Keratinocyte (primary cell): Measurements from ENCODE around the gene JDP2. TPM values are rescaled to one million over a fixed set of nuclear protein-coding genes. Genes with fewer than 3 reads are reported as not detected.

Experiments used
- DNase-seq: peaks from one replicate; pipeline ENCODE4 v3.0.0-alpha.2; 2011; ENCODE audit warnings: low read depth, missing footprints, low spot score
- FAIRE-seq: peaks from 2 replicates; lab custom pipeline; 2011; peaks lifted over from hg19 to GRCh38; lab: Jason Lieb, UNC
- H2AFZ ChIP-seq: 2 replicates; pipeline ENCODE4 v1.6.0; 2012; ENCODE audit warnings: low read length, control low read depth, inconsistent platforms; ENCODE audit not compliant: control insufficient read depth
- H3K27ac ChIP-seq: 2 replicates; pipeline ENCODE4 v1.5.1; 2011; ENCODE audit warnings: low read length; ENCODE audit not compliant: control insufficient read depth, insufficient read depth
- H3K27me3 ChIP-seq: 3 replicates; pipeline ENCODE4 v1.6.0; 2011; ENCODE audit warnings: low read length; ENCODE audit not compliant: control insufficient read depth, insufficient read depth; ENCODE audit errors: extremely low read depth
- H3K36me3 ChIP-seq, 2 experiments: 2 replicates in 1 of 2; 3 replicates in 1 of 2; pipeline ENCODE4 v1.5.1; 2011; ENCODE audit warnings: low read length in 2 of 2, mild to moderate bottlenecking in 1 of 2; ENCODE audit not compliant: control insufficient read depth in 2 of 2, insufficient read depth in 2 of 2; ENCODE audit errors: extremely low read depth in 1 of 2
- H3K4me1 ChIP-seq: 3 replicates; pipeline ENCODE4 v1.5.1; 2011; ENCODE audit warnings: low read length; ENCODE audit not compliant: control insufficient read depth, insufficient read depth; ENCODE audit errors: extremely low read depth
- H3K4me2 ChIP-seq: 3 replicates; pipeline ENCODE4 v1.6.0; 2011; ENCODE audit warnings: low read depth, low read length; ENCODE audit not compliant: control insufficient read depth, insufficient read depth; ENCODE audit errors: extremely low read depth
- H3K4me3 ChIP-seq, 3 experiments: fragments of 200-600 bp in 1 of 3; sonication (generic) in 1 of 3; 2 replicates in 2 of 3; 3 replicates in 1 of 3; pipeline ENCODE4 v1.5.1; 2011 to 2016; ENCODE audit warnings: low read length in 3 of 3, mild to moderate bottlenecking in 3 of 3, control low read depth in 2 of 3, inconsistent platforms in 1 of 3, low read depth in 1 of 3, mixed read lengths in 1 of 3, mixed run types in 1 of 3, moderate library complexity in 1 of 3; ENCODE audit not compliant: control insufficient read depth in 2 of 3, insufficient read depth in 2 of 3; ENCODE audit errors: extremely low read depth in 1 of 3
- H3K79me2 ChIP-seq: 2 replicates; pipeline ENCODE4 v1.6.0; 2012; ENCODE audit warnings: low read length; ENCODE audit not compliant: control insufficient read depth, insufficient read depth
- H3K9ac ChIP-seq: 3 replicates; pipeline ENCODE4 v1.6.0; 2011; ENCODE audit warnings: low read length; ENCODE audit not compliant: control insufficient read depth, insufficient read depth; ENCODE audit errors: extremely low read depth
- H3K9me1 ChIP-seq: 3 replicates; pipeline ENCODE4 v1.6.0; 2011; ENCODE audit warnings: low read length; ENCODE audit not compliant: control insufficient read depth, insufficient read depth; ENCODE audit errors: extremely low read depth
- H3K9me3 ChIP-seq: 2 replicates; pipeline ENCODE4 v1.5.1; 2012; ENCODE audit warnings: low read depth, low read length; ENCODE audit not compliant: control insufficient read depth
- H4K20me1 ChIP-seq: 3 replicates; pipeline ENCODE4 v1.6.0; 2011; ENCODE audit warnings: low read length; ENCODE audit not compliant: control insufficient read depth, insufficient read depth; ENCODE audit errors: extremely low read depth
- EZH2 ChIP-seq: IDR thresholded peaks from one replicate; pipeline ENCODE4 v1.6.1; 2012; ENCODE audit warnings: inconsistent platforms, mild to moderate bottlenecking, low read length, moderate library complexity
- dilution Hi-C: fragments of 300-500 bp; cut with MboI; formaldehyde crosslinking; loops from one replicate; pipeline ENCODE4 v1.7.0; 2020; ENCODE audit warnings: low sequenced_read_pairs; ENCODE audit not compliant: extremely low pct_ligation_motif_present
- polyA plus RNA-seq, 5 experiments: library from polyadenylated mRNA; depleted of rRNA in 3 of 5; stranded (reverse) in 3 of 5; stranded (forward) in 1 of 5; unstranded in 1 of 5; fragments of >200 nt; gene quantifications; 1 replicate in 1 of 5; 2 replicates in 3 of 5; 3 replicates in 1 of 5; pipeline versions ENCODE4 v1.2.1 to v1.2.3, GENCODE V29; 2011 to 2012; ENCODE audit warnings: missing spikeins in 2 of 5, low read depth in 1 of 5, low replicate concordance in 1 of 5
- TF ChIP-seq, protein P1 (sequence below), 3 experiments: IDR thresholded peaks in 1 of 3; conservative IDR thresholded peaks in 1 of 3; optimal IDR thresholded peaks in 1 of 3; 2 replicates in 2 of 3; 3 replicates in 1 of 3; pipeline versions ENCODE3 to v1.5.1; 2011; ENCODE audit warnings: low read length in 3 of 3, mild to moderate bottlenecking in 3 of 3, moderate library complexity in 2 of 3, control low read depth in 1 of 3, inconsistent platforms in 1 of 3; ENCODE audit not compliant: insufficient read depth in 2 of 3; ENCODE audit errors: extremely low read depth in 1 of 3

The JDP2 gene
- polyA plus RNA-seq, 1 donor (not counting 4 experiments of a cell fraction or from before 2014, with no cell fraction given) = 13.5 TPM

GRCh38 chr14:75452324-75452723 lies 24.5 kb downstream of the JDP2 start:
- Histone ChIP-seq H3K4me3 (no peak overlapping the region), H3K4me1 (peaks cover 34% of the 10 kb centered on the region), H3K27me3 (no peaks in the 10 kb centered on the region), H3K4me2 (no peak overlapping the region), H3K36me3 (peaks cover 0 to 16% of the 10 kb centered on the region in 2 experiments), H4K20me1 (peaks cover 14% of the 10 kb centered on the region), H3K27ac (no peak overlapping the region), H2AFZ (no peak overlapping the region), H3K9me3 (no peaks in the 10 kb centered on the region), H3K79me2 (peaks cover 3% of the 10 kb centered on the region), H3K9ac (no peak overlapping the region), H3K9me1 (no peaks in the 10 kb centered on the region)
- dilution Hi-C loops = no loop called here
- no peak for FAIRE-seq
- no peak for TF ChIP-seq EZH2
- TF ChIP-seq, protein P1, sequence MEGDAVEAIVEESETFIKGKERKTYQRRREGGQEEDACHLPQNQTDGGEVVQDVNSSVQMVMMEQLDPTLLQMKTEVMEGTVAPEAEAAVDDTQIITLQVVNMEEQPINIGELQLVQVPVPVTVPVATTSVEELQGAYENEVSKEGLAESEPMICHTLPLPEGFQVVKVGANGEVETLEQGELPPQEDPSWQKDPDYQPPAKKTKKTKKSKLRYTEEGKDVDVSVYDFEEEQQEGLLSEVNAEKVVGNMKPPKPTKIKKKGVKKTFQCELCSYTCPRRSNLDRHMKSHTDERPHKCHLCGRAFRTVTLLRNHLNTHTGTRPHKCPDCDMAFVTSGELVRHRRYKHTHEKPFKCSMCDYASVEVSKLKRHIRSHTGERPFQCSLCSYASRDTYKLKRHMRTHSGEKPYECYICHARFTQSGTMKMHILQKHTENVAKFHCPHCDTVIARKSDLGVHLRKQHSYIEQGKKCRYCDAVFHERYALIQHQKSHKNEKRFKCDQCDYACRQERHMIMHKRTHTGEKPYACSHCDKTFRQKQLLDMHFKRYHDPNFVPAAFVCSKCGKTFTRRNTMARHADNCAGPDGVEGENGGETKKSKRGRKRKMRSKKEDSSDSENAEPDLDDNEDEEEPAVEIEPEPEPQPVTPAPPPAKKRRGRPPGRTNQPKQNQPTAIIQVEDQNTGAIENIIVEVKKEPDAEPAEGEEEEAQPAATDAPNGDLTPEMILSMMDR (optimal IDR thresholded peaks at IDR 0.05 in 1 of 3, IDR thresholded peaks at IDR 0.05 in 1 of 3, conservative IDR thresholded peaks at IDR 0.05 in 1 of 3; ENCODE audit: extremely low read depth in 1 of 3, insufficient read depth in 2 of 3, low read length in 3 of 3) = no peak
- DNase-seq = no peak

GRCh38 chr14:75452900-75453816 lies 25.3 kb downstream of the JDP2 start:
- dilution Hi-C loops = no loop called here
- H3K9me3 ChIP-seq = no peaks in the 10 kb centered on the region
- H3K9ac ChIP-seq = peak overlapping the region; percentile 52
- no peaks in the 10 kb centered on the region for H3K9me1 ChIP-seq
- H4K20me1 ChIP-seq = peaks cover 14% of the 10 kb centered on the region
- peak overlapping the region; percentile 73 for H2AFZ ChIP-seq
- peak overlapping the region in 1 of 3 experiments; percentile 49 for H3K4me3 ChIP-seq
- DNase-seq (peak; percentile 75), FAIRE-seq (peak; percentile 89)
- TF ChIP-seq, protein P1 (optimal IDR thresholded peaks at IDR 0.05 in 1 of 3, IDR thresholded peaks at IDR 0.05 in 1 of 3, conservative IDR thresholded peaks at IDR 0.05 in 1 of 3; ENCODE audit: extremely low read depth in 1 of 3, insufficient read depth in 2 of 3, low read length in 3 of 3) = peak in 1 of 3 experiments; percentile 46
- TF ChIP-seq EZH2 = no peak
- no peaks in the 10 kb centered on the region for H3K27me3 ChIP-seq
- H3K79me2 ChIP-seq = peaks cover 5% of the 10 kb centered on the region
- H3K4me2 ChIP-seq = peak overlapping the region; percentile 80
- peak overlapping the region; percentile 62 for H3K27ac ChIP-seq
- H3K4me1 ChIP-seq = peaks cover 34% of the 10 kb centered on the region
- peaks cover 0 to 16% of the 10 kb centered on the region in 2 experiments for H3K36me3 ChIP-seq
